Measurements from ENCODE around the gene FBXO28. TPM values are rescaled to one million over a fixed set of nuclear protein-coding genes. Genes with fewer than 3 reads are reported as not detected.

FBXO28 gene
- total RNA-seq, 1 donor from 2014 or later: 30.4 TPM

DNA sequence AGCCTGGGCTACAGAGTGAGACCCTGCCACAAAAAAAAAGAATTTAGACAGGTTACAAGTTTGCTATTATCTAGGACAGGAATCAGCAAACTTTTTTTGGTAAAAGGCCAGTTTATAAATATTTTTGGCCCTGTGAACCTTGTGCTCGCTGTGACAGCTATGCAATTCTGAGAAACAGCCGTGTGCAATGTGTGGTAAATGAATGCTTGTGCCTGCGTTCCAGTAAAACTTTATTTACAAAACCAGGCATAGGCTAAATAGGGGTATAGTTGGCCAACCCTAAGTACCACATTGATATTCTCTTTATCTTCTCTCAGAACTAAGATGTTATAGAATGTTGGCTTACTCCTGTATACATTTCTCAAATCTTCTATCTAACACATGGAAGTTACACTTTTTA, 24.3 kb downstream of the FBXO28 start:
- H3K27ac Mint-ChIP-seq: no peak overlapping the region
- H3K9me3 Mint-ChIP-seq: no peaks in the 10 kb centered on the region
- CTCF ChIA-PET: interaction anchor here (1.6 kb wide), 1 partner anchor 195 kb away, joined by 4 read pairs; no protein-coding TSS in a partner anchor
- H3K27me3 Mint-ChIP-seq: no peaks in the 10 kb centered on the region
- no peak for DNase-seq
- POLR2A ChIA-PET: interaction anchor here (0.7 to 1.0 kb wide), 2 partner anchors 31 to 65 kb away, joined by 3 read pairs; no protein-coding TSS in a partner anchor
- peaks cover 57% of the 10 kb centered on the region for H3K36me3 Mint-ChIP-seq (ENCODE audit: low read depth)
- no peak for ATAC-seq (ENCODE audit: low read depth)
- H3K4me1 Mint-ChIP-seq: peaks cover 3% of the 10 kb centered on the region
- no peak overlapping the region for H3K4me3 Mint-ChIP-seq
- TF ChIP-seq, protein P1, sequence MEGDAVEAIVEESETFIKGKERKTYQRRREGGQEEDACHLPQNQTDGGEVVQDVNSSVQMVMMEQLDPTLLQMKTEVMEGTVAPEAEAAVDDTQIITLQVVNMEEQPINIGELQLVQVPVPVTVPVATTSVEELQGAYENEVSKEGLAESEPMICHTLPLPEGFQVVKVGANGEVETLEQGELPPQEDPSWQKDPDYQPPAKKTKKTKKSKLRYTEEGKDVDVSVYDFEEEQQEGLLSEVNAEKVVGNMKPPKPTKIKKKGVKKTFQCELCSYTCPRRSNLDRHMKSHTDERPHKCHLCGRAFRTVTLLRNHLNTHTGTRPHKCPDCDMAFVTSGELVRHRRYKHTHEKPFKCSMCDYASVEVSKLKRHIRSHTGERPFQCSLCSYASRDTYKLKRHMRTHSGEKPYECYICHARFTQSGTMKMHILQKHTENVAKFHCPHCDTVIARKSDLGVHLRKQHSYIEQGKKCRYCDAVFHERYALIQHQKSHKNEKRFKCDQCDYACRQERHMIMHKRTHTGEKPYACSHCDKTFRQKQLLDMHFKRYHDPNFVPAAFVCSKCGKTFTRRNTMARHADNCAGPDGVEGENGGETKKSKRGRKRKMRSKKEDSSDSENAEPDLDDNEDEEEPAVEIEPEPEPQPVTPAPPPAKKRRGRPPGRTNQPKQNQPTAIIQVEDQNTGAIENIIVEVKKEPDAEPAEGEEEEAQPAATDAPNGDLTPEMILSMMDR (IDR thresholded peaks at IDR 0.05): no peak
- intact Hi-C loops (cut with micrococcal nuclease): no loop called here

DNA sequence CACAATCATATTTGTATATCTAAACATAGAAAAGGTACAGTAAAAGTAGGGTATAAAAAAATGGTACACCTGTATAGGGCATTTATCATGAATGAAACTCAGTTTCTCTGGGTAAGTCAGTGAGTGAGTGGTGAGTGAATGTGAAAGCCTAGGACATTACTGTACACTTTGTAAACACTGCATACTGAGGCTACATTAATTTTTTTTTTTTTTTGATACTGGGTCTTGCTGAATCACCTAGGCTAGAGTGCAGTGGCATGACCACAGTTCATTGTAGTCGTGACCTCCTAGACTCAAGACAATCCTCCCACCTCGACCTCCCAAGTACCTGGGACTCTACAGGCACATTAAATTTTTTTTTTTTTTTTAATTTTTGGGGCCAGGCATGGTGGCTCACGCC, 27.8 kb downstream of the FBXO28 start:
- Mint-ChIP-seq H3K4me3 (no peak overlapping the region), H3K27ac (no peak overlapping the region), H3K9me3 (no peaks in the 10 kb centered on the region), H3K36me3 (ENCODE audit: low read depth) (peaks cover 35% of the 10 kb centered on the region), H3K4me1 (peaks cover 26% of the 10 kb centered on the region), H3K27me3 (no peaks in the 10 kb centered on the region)
- TF ChIP-seq, protein P1 (IDR thresholded peaks at IDR 0.05): no peak
- DNase-seq (no peak), ATAC-seq (ENCODE audit: low read depth) (no peak)
- ChIA-PET POLR2A (no interaction called here), CTCF (no interaction called here)
- intact Hi-C loops (cut with micrococcal nuclease): no loop called here

DNA sequence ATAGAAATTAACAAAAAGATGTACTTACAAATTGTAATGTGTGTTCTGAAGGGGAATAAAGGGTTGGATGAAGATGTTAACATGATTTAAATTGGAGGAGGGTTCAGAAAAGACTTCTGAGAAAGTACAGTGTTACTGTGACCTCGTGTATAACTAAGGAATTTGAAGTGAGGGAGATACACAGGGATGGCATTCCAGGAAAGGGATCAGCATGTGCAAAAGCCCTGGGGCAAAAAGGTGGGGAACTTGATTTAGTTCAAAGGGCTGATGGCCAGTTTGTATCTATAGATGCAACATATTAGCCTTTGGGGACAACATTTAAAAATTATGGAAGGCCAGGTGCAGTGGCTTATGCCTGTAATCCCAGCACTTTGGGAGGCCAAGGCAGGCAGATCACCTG, 35.8 kb downstream of the FBXO28 start:
- POLR2A ChIA-PET: interaction anchor here (0.6 kb wide), 1 partner anchor 75 kb away, joined by 8 read pairs; no protein-coding TSS in a partner anchor
- DNase-seq (no peak), ATAC-seq (ENCODE audit: low read depth) (no peak)
- CTCF ChIA-PET: interaction anchor here (1.0 kb wide), 1 partner anchor 33 kb away, joined by 4 read pairs; no protein-coding TSS in a partner anchor
- H3K4me3 Mint-ChIP-seq: no peak overlapping the region
- H3K4me1 Mint-ChIP-seq: peaks cover 26% of the 10 kb centered on the region
- intact Hi-C loops (cut with micrococcal nuclease): no loop called here
- TF ChIP-seq, protein P1 (IDR thresholded peaks at IDR 0.05): no peak
- H3K27ac Mint-ChIP-seq: no peak overlapping the region
- peaks cover 28% of the 10 kb centered on the region for H3K36me3 Mint-ChIP-seq (ENCODE audit: low read depth)
- no peaks in the 10 kb centered on the region for H3K9me3 Mint-ChIP-seq
- H3K27me3 Mint-ChIP-seq: no peaks in the 10 kb centered on the region

DNA sequence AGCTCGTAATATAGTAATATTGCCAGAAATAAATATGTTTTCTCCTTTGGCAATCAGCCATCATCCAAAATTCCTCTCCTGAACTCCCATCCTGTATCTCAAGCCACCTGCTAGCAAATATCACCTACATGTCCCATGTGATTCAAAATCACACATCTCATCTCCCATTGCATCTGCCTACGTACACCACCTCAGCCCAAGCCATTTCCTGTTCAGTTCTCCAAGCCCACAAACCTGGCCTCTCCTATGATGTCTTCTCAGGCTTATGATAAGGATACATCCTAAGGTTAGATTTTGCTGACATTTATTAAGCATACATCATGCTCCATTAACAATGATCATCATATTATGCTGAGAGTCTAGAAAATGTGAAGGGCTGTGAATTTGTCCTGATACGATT, 37.2 kb downstream of the FBXO28 start:
- H3K27ac Mint-ChIP-seq: no peak overlapping the region
- ATAC-seq (ENCODE audit: low read depth) (no peak), DNase-seq (no peak)
- intact Hi-C loops (cut with micrococcal nuclease): no loop called here
- ChIA-PET CTCF (no interaction called here), POLR2A (no interaction called here)
- peaks cover 15% of the 10 kb centered on the region for H3K4me1 Mint-ChIP-seq
- no peak overlapping the region for H3K4me3 Mint-ChIP-seq
- H3K27me3 Mint-ChIP-seq: no peaks in the 10 kb centered on the region
- H3K36me3 Mint-ChIP-seq (ENCODE audit: low read depth): peaks cover 34% of the 10 kb centered on the region
- no peaks in the 10 kb centered on the region for H3K9me3 Mint-ChIP-seq
- TF ChIP-seq, protein P1 (IDR thresholded peaks at IDR 0.05): no peak

DNA sequence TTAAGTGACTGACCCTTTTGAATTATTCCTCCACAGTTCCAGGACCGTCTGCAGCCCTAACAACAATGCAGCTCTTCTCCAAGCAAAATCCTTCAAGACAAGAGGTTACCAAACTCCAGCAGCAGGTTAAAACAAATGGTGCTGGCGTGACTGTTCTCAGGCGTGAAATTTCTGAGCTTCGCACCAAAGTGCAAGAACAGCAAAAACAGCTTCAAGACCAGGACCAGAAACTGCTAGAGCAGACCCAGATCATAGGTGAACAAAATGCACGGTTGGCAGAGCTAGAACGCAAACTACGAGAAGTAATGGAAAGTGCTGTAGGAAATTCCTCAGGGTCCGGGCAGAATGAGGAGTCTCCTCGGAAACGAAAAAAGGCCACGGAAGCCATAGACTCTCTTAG, 43.4 kb downstream of the FBXO28 start:
- ChIA-PET CTCF (no interaction called here), POLR2A (interaction anchor here (0.6 kb wide), 1 partner anchor 10 kb away, joined by 4 read pairs; no protein-coding TSS in a partner anchor)
- intact Hi-C loops (cut with micrococcal nuclease): no loop called here
- Mint-ChIP-seq H3K9me3 (peaks cover 2% of the 10 kb centered on the region), H3K27me3 (no peaks in the 10 kb centered on the region), H3K36me3 (ENCODE audit: low read depth) (peaks cover 60% of the 10 kb centered on the region), H3K4me3 (no peak overlapping the region), H3K4me1 (no peaks in the 10 kb centered on the region), H3K27ac (no peak overlapping the region)
- ATAC-seq (ENCODE audit: low read depth) (no peak), DNase-seq (no peak)
- TF ChIP-seq, protein P1 (IDR thresholded peaks at IDR 0.05): no peak

Measured in activated B cell treated with CpG ODN at 0.5 μM for 24 hours (primary cell).